Measurements from ENCODE around the gene CDC42BPA.
"Not testable (repeated sequence)": the region's sequence is repeated elsewhere in the genome, so short reads cannot be mapped to it uniquely, and the experiment has no call there.

DNA sequence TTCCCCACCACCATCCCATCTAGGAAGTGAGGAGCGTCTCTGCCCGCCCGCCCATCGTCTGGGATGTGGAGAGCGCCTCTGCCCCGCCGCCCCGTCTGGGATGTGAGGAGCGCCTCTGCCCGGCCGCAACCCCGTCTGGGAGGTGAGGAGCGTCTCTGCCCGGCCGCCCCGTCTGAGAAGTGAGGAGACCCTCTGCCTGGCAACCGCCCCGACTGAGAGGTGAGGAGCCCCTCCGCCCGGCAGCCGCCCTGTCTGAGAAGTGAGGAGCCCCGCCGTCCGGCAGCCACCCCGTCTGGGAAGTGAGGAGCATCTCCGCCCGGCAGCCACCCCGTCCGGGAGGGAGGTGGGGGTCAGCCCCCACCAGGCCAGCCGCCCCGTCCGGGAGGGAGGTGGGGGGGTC is 185.6 kb downstream of the CDC42BPA start:
- TF ChIP-seq HDAC6 (IDR thresholded peaks at IDR 0.05; ENCODE audit: low read depth, low read length): not testable (repeated sequence)
- TF ChIP-seq, protein P1, sequence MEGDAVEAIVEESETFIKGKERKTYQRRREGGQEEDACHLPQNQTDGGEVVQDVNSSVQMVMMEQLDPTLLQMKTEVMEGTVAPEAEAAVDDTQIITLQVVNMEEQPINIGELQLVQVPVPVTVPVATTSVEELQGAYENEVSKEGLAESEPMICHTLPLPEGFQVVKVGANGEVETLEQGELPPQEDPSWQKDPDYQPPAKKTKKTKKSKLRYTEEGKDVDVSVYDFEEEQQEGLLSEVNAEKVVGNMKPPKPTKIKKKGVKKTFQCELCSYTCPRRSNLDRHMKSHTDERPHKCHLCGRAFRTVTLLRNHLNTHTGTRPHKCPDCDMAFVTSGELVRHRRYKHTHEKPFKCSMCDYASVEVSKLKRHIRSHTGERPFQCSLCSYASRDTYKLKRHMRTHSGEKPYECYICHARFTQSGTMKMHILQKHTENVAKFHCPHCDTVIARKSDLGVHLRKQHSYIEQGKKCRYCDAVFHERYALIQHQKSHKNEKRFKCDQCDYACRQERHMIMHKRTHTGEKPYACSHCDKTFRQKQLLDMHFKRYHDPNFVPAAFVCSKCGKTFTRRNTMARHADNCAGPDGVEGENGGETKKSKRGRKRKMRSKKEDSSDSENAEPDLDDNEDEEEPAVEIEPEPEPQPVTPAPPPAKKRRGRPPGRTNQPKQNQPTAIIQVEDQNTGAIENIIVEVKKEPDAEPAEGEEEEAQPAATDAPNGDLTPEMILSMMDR (IDR thresholded peaks at IDR 0.05; ENCODE audit: control extremely low read depth in 1 of 3, insufficient read depth in 1 of 3, low read depth in 1 of 3, low read length in 3 of 3): not testable (repeated sequence)

All from H1 (cell line).